Measurements from ENCODE around the gene KIAA0930.
A peak's percentile ranks its signal among the peaks of the same experiment; 100 is the strongest.

KIAA0930 gene

DNA sequence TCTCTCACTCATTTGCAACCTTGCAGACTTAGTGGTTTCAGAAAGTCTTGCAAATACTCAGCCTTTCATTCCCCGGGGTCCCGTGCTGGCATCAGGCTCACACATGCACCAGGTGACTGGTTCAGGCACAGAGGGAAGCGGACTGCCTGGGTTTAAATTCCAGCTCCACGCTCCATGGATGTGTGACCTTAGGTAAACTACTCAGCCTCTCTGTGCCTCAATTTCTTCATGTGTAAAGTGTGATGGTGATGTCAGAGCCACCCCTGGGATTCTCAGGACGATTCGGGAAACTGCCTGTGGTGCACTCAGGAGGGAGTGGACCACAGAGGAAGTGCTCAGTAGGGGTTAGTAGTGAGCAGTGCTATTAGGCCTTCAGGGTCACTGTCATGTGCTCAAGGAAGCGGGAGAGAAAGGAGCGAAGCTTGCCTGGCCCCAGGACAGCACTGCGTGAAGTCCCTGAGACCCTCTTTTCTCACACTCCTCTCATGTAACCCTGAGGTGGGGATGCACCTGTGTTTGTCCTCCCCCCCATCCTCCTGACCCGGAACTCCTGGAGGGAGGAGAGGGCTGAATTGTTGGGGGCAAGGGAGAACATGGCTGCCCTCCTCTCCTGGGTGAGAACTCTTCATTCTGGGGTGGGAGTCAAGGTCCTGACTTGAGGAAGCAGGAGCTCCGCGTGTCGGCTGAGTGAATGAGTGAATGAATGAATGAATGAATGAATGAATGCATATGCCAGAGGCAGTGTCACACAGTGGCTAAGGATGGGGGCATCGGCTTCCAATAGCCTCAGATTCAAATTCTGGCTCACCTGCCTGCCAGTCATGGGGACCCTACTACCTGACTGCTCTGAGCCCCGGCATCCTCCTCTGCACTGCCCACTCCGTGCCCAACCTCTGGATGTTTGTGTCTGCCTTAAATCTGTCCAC is 29.7 kb upstream of the KIAA0930 start:
- ChIA-PET POLR2A (no interaction called here), CTCF (interaction anchor here (1.0 to 2.1 kb wide), 6 partner anchors 55 to 725 kb away, joined by 3 to 11 read pairs (median 3); no protein-coding TSS in a partner anchor)
- TF ChIP-seq, protein P1, sequence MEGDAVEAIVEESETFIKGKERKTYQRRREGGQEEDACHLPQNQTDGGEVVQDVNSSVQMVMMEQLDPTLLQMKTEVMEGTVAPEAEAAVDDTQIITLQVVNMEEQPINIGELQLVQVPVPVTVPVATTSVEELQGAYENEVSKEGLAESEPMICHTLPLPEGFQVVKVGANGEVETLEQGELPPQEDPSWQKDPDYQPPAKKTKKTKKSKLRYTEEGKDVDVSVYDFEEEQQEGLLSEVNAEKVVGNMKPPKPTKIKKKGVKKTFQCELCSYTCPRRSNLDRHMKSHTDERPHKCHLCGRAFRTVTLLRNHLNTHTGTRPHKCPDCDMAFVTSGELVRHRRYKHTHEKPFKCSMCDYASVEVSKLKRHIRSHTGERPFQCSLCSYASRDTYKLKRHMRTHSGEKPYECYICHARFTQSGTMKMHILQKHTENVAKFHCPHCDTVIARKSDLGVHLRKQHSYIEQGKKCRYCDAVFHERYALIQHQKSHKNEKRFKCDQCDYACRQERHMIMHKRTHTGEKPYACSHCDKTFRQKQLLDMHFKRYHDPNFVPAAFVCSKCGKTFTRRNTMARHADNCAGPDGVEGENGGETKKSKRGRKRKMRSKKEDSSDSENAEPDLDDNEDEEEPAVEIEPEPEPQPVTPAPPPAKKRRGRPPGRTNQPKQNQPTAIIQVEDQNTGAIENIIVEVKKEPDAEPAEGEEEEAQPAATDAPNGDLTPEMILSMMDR (IDR thresholded peaks at IDR 0.05; ENCODE audit: control extremely low read depth, extremely low read depth, low read depth, missing control alignments) = no peak
- no peak for DNase-seq (ENCODE audit: extremely low spot score)

- DNase-seq (ENCODE audit: extremely low spot score) = peak; percentile 89
- POLR2A ChIA-PET = no interaction called here
- TF ChIP-seq, protein P1 (IDR thresholded peaks at IDR 0.05; ENCODE audit: control extremely low read depth, extremely low read depth, low read depth, missing control alignments) = peak; percentile 97
- CTCF ChIA-PET = interaction anchor here (1.1 to 2.1 kb wide), 3 partner anchors 56 to 168 kb away, joined by 3 to 11 read pairs (median 3); no protein-coding TSS in a partner anchor
These were observed 28.5 kb upstream of the KIAA0930 start for GRCh38 chr22:45268958-45269844.

- TF ChIP-seq, protein P1 (IDR thresholded peaks at IDR 0.05; ENCODE audit: control extremely low read depth, extremely low read depth, low read depth, missing control alignments) = no peak
- ChIA-PET POLR2A (no interaction called here), CTCF (interaction anchor here (1.2 to 1.9 kb wide), 5 partner anchors 13 to 309 kb away, joined by 3 to 4 read pairs (median 4); no protein-coding TSS in a partner anchor)
- no peak for DNase-seq (ENCODE audit: extremely low spot score)
These were observed 27.7 kb upstream of the KIAA0930 start for GRCh38 chr22:45268167-45268957.

- TF ChIP-seq, protein P1 (IDR thresholded peaks at IDR 0.05; ENCODE audit: control extremely low read depth, extremely low read depth, low read depth, missing control alignments) = no peak
- ChIA-PET CTCF (interaction anchor here (2.6 kb wide), 1 partner anchor 20 kb away, joined by 10 read pairs; no protein-coding TSS in a partner anchor), POLR2A (no interaction called here)
- DNase-seq (ENCODE audit: extremely low spot score) = no peak
These were observed 24.8 kb upstream of the KIAA0930 start for GRCh38 chr22:45265535-45265934.

DNA sequence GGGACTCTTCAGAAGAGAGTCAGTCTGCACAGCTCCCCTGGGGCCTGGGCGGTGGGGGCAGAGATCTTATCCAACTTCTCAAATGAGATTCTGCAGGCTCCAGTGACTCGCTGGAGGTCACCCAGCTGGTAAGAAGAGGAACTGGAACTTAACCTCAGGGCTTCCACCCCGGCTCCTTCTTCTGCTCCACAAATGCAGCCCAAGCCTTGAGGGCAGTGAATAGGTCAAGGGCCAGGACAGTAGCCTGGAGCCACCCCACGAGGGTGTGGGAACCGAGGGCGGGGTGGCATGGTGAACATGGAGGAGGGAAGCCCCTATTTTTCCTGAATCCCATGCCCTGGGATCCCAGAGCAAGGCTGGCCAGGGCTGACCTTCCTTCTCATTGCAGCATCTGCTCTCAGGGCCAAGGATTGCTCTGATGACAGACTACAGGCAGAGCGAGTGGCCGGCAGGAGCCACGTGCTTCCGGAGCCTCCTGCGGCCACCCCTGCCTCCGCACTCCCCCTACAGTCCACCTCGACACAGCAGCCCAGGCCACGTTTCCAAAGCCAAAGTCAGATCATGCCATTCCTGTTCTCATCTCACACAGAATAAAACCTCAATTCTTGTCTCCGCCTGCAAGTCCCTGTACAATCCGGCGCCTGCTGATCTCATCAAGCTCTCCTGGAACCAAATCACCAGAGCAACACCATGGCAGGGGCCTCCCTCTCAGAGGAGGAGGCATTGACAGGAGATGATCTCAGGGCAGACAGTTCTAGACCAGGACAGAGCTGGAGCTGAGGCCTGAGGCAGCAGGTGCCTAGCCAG is 23.0 kb upstream of the KIAA0930 start:
- peak; percentile 80 for DNase-seq (ENCODE audit: extremely low spot score)
- CTCF ChIA-PET = interaction anchor here (0.7 to 3.4 kb wide), 16 partner anchors 9 to 290 kb away, joined by 3 to 27 read pairs (median 4); no protein-coding TSS in a partner anchor
- POLR2A ChIA-PET = no interaction called here
- TF ChIP-seq, protein P1 (IDR thresholded peaks at IDR 0.05; ENCODE audit: control extremely low read depth, extremely low read depth, low read depth, missing control alignments) = peak; percentile 92
